ENCODE measurements around the gene MAP6D1.
"Not testable (repeated sequence)": the region's sequence is repeated elsewhere in the genome, so short reads cannot be mapped to it uniquely, and the experiment has no call there.

MAP6D1 gene

GRCh38 chr3:183796372-183796771 is 29.0 kb downstream of the MAP6D1 start:
- DNase-seq: no peak

GRCh38 chr3:183794452-183794851 is 30.9 kb downstream of the MAP6D1 start:
- no peak for DNase-seq

GRCh38 chr3:183792976-183793375 is 32.4 kb downstream of the MAP6D1 start:
- DNase-seq: no peak

- DNase-seq: no peak
Observed at GRCh38 chr3:183790700-183791099, 34.7 kb downstream of the MAP6D1 start.

- no peak for DNase-seq
Observed at GRCh38 chr3:183789826-183790225, 35.6 kb downstream of the MAP6D1 start.

- not testable (repeated sequence) for DNase-seq
Observed at GRCh38 chr3:183784503-183784902, 40.9 kb downstream of the MAP6D1 start.

GRCh38 chr3:183782576-183783276 is 42.7 kb downstream of the MAP6D1 start:
- no peak for DNase-seq

- no peak for DNase-seq
Observed at GRCh38 chr3:183781246-183781645, 44.1 kb downstream of the MAP6D1 start.

GRCh38 chr3:183779896-183780465 is 45.4 kb downstream of the MAP6D1 start:
- DNase-seq: no peak

GRCh38 chr3:183777016-183777618 is 48.3 kb downstream of the MAP6D1 start:
- DNase-seq: no peak

- not testable (repeated sequence) for DNase-seq
Observed at GRCh38 chr3:183776451-183776850, 48.9 kb downstream of the MAP6D1 start.

GRCh38 chr3:183775781-183776180 is 49.6 kb downstream of the MAP6D1 start:
- DNase-seq: no peak

GRCh38 chr3:183774631-183775030 is 50.7 kb downstream of the MAP6D1 start:
- DNase-seq: no peak

- DNase-seq: no peak
Observed at GRCh38 chr3:183769453-183769852, 55.9 kb downstream of the MAP6D1 start.

GRCh38 chr3:183768114-183768513 is 57.3 kb downstream of the MAP6D1 start:
- DNase-seq: no peak

GRCh38 chr3:183766745-183767606 is 58.4 kb downstream of the MAP6D1 start:
- DNase-seq: peak; percentile 77

GRCh38 chr3:183766107-183766506 is 59.3 kb downstream of the MAP6D1 start:
- no peak for DNase-seq
